Measurements from ENCODE around the gene TNFAIP8L2.
"Not testable (repeated sequence)": the region's sequence is repeated elsewhere in the genome, so short reads cannot be mapped to it uniquely, and the experiment has no call there.

TNFAIP8L2 gene

DNA sequence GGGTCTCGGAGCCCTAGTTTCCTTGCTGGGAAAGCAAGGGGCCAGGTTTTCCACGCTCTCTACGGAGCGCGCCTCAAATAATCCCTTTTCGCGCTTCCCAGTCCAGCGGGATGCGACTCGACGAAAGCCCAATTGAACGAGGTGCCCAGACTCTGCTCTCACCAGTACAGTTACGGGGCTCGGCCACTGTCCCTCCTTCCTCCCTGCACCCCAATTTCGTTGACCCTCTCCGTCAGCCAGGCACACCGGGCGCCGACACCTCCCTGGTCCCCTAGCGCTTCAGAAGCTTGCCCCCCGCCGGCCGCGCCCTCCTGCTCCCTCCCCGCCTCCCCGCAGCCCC is 10.4 kb upstream of the TNFAIP8L2 start:
- no peak for DNase-seq (ENCODE audit: low read depth in 2 of 2)

DNA sequence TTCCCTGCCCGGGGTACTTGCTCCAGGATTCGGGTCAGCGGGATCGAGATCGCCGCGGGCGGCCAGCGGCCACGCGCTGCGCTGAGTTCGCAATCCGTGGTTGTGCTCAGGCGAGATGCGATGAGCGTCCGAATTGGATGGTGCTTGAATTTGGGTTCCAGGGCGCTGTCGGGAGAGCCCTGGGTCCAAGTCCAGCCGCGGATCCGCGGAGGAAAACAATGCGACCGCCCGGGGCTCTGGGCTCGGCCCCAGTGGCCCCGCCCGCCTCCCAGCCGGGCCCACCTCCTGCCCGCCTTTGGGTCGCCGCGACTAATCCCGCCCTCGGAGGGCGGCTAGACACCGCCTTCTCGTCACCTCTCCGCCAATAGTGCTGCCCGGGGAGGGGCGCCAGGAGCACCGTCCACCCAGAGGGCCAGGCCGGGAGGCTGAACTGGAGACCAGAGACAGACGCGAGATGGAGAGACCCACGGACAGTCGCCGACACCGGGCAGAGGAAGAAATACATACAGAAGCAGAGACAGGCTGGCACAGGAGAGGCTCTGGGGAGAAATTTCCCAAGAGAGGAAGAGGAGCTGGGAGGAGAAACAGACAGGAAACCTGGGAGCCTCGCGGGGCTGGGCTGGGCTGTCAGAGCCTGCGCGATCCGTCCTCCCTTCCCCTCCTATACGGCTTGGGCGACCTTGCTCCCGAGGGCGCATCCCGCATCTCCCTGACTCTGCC is 9.9 kb upstream of the TNFAIP8L2 start, which contains the start of gene SEMA6C:
SEMA6C (minus strand) TSS at position 220 of the 720 bp plus-strand sequence. CDS start 4,010 bp downstream, outside the sequence.
- peak; percentile 77 for DNase-seq (ENCODE audit: low read depth in 2 of 2)

GRCh38 chr1:151147132-151147503 is 9.3 kb upstream of the TNFAIP8L2 start:
- no peak for DNase-seq (ENCODE audit: low read depth in 2 of 2)

GRCh38 chr1:151147665-151148064 is 8.8 kb upstream of the TNFAIP8L2 start:
- DNase-seq (ENCODE audit: low read depth in 2 of 2) = no peak

DNA sequence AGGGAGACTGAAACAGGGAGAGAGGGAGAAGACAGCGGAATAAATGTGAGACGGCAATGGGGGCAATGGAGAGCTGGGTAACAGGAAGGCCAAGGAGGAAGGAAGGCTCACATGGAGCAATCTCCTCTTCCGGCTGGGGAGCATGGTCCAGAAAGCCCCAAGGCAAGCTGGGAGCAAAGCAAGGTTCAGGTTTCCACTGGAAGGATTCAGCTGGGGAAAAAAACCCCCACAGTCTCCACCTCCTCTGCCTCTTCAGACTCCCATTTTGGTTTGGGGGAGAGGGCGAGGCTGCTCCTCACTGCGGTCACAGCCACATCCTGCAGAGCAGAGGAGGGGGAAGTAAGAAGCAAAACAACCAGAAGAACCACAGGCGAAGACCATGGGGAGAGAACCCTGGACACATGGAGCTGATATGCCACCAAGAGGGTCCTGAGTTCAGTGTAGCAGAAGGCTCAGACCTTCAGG is 650 bp downstream of the TNFAIP8L2 start:
- peak in 1 of 2 donors; percentile 34 for DNase-seq (ENCODE audit: low read depth in 2 of 2)

GRCh38 chr1:151158326-151158725 is 1.9 kb downstream of the TNFAIP8L2 start:
- DNase-seq (ENCODE audit: low read depth in 2 of 2) = no peak

DNA sequence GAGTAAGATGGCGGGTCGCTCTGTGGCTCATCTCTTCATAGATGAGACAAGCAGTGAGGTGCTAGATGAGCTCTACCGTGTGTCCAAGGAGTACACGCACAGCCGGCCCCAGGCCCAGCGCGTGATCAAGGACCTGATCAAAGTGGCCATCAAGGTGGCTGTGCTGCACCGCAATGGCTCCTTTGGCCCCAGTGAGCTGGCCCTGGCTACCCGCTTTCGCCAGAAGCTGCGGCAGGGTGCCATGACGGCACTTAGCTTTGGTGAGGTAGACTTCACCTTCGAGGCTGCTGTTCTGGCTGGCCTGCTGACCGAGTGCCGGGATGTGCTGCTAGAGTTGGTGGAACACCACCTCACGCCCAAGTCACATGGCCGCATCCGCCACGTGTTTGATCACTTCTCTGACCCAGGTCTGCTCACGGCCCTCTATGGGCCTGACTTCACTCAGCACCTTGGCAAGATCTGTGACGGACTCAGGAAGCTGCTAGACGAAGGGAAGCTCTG is 2.4 kb downstream of the TNFAIP8L2 start:
- DNase-seq (ENCODE audit: low read depth in 2 of 2) = no peak

- no peak for DNase-seq (ENCODE audit: low read depth in 2 of 2)
Measured at GRCh38 chr1:151159373-151159772, 2.9 kb downstream of the TNFAIP8L2 start.

GRCh38 chr1:151164732-151165280 is 8.4 kb downstream of the TNFAIP8L2 start:
- DNase-seq (ENCODE audit: low read depth in 2 of 2) = no peak

DNA sequence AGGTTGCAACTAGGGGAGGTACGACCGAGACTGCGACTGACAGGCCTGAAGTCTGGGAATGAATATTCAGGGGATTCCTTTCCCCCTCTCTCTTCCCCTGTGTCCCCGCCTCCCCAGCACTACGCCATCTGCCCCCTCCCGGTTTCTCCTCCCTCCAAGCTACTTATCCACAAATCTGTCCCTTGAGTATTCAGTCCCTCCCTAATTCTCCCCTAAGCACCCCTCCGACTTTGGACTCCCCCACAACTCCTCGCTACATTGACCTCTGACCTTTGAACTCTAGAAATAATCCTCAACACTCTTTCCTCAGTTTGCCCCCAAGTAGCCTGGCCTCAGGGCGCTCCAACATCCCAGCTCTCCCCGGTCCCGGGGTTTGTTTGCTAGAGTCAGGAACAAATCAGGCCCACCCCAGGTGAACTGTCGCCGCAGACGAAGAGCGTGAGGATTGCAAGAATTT is 8.9 kb downstream of the TNFAIP8L2 start:
- DNase-seq (ENCODE audit: low read depth in 2 of 2) = no peak

- peak; percentile 86 to 93 for DNase-seq (ENCODE audit: low read depth in 2 of 2)
Measured at GRCh38 chr1:151165738-151166504, 9.5 kb downstream of the TNFAIP8L2 start, which contains the start of the genes LYSMD1 and SCNM1. TSS of gene LYSMD1 (minus strand) at chr1:151165902. CDS start at chr1:151165258, 644 bp downstream. TSS of gene SCNM1 (plus strand) at chr1:151166144. CDS start at chr1:151166153, 9 bp downstream.

GRCh38 chr1:151166505-151166956 is 10.1 kb downstream of the TNFAIP8L2 start:
- no peak for DNase-seq (ENCODE audit: low read depth in 2 of 2)

DNA sequence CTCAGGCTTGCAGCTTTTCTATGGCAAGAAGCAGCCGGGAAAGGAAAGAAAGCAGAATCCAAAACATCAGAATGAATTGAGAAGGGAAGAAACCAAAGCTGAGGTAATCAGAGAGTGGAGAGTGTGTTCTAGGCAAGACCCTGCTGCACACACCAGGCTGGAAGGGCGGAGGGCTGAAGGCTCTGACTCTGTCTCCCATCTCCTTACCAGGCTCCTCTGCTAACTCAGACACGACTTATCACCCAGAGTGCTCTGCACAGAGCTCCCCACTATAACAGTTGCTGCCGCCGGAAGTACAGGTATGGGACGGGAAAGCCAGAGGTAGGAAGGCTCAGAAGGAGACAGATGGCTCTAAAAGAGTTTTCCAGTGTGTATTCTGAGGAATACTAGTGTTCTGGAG is 10.7 kb downstream of the TNFAIP8L2 start:
- no peak for DNase-seq (ENCODE audit: low read depth in 2 of 2)

DNA sequence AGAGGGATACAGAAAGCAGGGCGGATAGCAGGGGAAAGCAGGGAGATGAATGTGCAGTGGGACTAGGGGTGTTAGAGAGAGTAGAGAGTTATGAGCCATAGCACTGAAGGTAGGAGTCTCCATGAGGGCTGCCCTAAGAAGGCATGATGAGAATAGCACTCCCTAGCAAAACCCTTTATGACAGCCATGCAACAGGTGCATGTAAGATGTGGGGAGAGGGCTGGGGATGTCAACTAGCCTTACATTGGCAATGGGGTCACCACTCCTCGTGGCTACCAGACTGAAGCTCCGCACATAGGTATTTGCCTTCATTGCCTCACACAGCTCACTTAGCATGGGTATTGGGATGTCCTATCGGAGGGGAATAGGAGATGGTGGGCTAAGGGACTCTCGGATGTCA is 14.7 kb downstream of the TNFAIP8L2 start:
- no peak for DNase-seq (ENCODE audit: low read depth in 2 of 2)

DNA sequence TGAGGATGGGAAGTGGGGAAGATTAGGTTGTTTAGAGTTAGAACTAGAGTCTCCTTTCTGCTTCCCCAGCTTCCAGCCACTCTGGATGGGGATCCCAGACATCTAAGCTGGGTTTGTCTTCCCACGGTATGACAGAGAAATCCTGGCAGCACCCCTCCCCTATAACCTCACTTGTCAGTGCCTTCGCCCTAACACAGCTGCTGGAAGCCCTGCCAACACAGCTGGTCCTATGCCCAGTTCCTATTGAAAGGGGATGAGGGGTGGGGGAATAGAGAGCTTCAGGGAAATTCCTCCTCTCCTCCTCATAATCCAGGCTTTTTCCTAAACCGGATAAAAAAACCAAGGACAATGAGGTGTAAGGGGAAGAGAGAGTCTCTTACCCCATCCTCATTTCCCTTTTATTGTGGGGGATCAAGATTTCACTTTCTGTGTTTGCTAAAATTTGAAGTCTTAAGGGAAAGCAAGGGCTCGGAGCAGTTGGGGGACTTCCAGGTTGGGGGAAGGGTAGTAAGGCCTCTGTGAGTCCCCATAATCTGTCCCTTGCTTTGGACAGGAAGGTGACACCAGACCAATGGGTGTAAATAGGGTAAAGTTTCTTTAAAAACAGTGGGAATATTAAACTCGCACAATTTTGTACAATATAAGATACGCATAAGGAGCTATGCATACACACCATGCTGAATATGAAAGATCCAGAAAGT is 18.7 kb downstream of the TNFAIP8L2 start:
- DNase-seq (ENCODE audit: low read depth in 2 of 2) = no peak

GRCh38 chr1:151175863-151176262 is 19.4 kb downstream of the TNFAIP8L2 start, which contains the start of gene TMOD4:
TSS of gene TMOD4 (minus strand) at chr1:151175981. CDS start at chr1:151174875, 1,106 bp downstream.
- no peak for DNase-seq (ENCODE audit: low read depth in 2 of 2)

GRCh38 chr1:151176514-151177045 is 20.1 kb downstream of the TNFAIP8L2 start:
- DNase-seq (ENCODE audit: low read depth in 2 of 2) = no peak

GRCh38 chr1:151184211-151184610 is 27.8 kb downstream of the TNFAIP8L2 start:
- no peak for DNase-seq (ENCODE audit: low read depth in 2 of 2)

DNA sequence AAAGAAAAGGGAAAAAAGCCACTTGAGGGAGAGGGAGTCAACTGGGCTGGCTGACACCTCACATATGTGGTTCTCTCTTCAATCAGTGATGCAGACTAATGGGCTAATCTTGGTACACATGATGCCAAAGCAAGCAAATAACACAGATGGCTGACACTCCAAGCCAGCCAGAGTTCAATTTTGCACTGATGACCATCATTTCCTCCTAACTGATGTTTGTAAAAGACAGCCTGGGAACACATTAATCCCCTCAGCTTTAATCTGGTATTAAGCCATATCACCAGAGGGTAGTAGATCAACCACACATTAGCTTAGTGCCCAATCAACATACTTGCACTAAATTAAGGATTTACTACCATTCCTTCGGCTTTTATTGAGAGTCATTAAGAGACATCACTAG is 30.8 kb downstream of the TNFAIP8L2 start:
- no peak for DNase-seq (ENCODE audit: low read depth in 2 of 2)

GRCh38 chr1:151188667-151189066 is 32.2 kb downstream of the TNFAIP8L2 start:
- not testable (repeated sequence) for DNase-seq (ENCODE audit: low read depth in 2 of 2)
